Sigmoid colon (tissue), 7 donors: Measurements from ENCODE around the gene ZNF728. TPM values are rescaled to one million over a fixed set of nuclear protein-coding genes. Genes with fewer than 3 reads are reported as not detected.
"Not testable (repeated sequence)": the region's sequence is repeated elsewhere in the genome, so short reads cannot be mapped to it uniquely, and the experiment has no call there.

Experiments
- DNase-seq: peaks from one replicate; pipeline ENCODE4 v3.0.0-alpha.2; 2019
- H3K27ac ChIP-seq, 4 donors: fragments of 200-600 bp; sonication (generic); one replicate each; pipeline ENCODE4 v1.5.1; 2016 to 2019; ENCODE audit warnings: mild to moderate bottlenecking in 1 of 4
- H3K27me3 ChIP-seq, 3 donors: fragments of 200-600 bp; sonication (generic); one replicate each; pipeline ENCODE4 v1.5.1; 2019; ENCODE audit warnings: mild to moderate bottlenecking in 1 of 3
- H3K36me3 ChIP-seq, 4 donors: fragments of 200-600 bp; sonication (generic); one replicate each; pipeline ENCODE4 v1.5.1; 2016 to 2019
- H3K4me1 ChIP-seq, 4 donors: fragments of 200-600 bp; sonication (generic); one replicate each; pipeline ENCODE4 v1.5.1; 2017 to 2019
- H3K4me3 ChIP-seq, 4 donors: fragments of 200-600 bp; sonication (generic); one replicate each; pipeline ENCODE4 v1.5.1; 2017 to 2019; ENCODE audit warnings: mild to moderate bottlenecking in 2 of 4, moderate library complexity in 1 of 4
- H3K9me3 ChIP-seq, 4 donors: fragments of 200-600 bp in 3 of 4; sonication (generic) in 3 of 4; one replicate each; pipeline versions ENCODE4 v1.5.1 to v1.6.1; 2013 to 2019
- EP300 ChIP-seq, 4 donors: sonication (generic); formaldehyde crosslinking; IDR thresholded peaks; one replicate each; pipeline ENCODE4 v1.6.1; 2017; ENCODE audit warnings: antibody characterized with exemption in 4 of 4
- POLR2A ChIP-seq, 2 donors: fragments of 450-650 bp; IDR thresholded peaks; one replicate each; pipeline ENCODE4 v1.6.1; 2016; ENCODE audit warnings: antibody characterized with exemption in 2 of 2, mild to moderate bottlenecking in 2 of 2, moderate library complexity in 2 of 2
- POLR2AphosphoS5 ChIP-seq, 4 donors: sonication (generic); formaldehyde crosslinking; IDR thresholded peaks; one replicate each; pipeline ENCODE4 v1.6.1; 2017; ENCODE audit warnings: antibody characterized with exemption in 4 of 4
- WGBS, 2 donors: extraction: QIAGEN DNeasy Blood & Tissue Kit; methylation state at CpG; one replicate each; pipeline ENCODE4 v1.1.7; 2013; 5-methylcytosine and 5-hydroxymethylcytosine counted together
- intact Hi-C: fragments of 100-400 bp; cut with DNase I; formaldehyde crosslinking; loops from one replicate; pipeline ENCODE4 v1.15.1; 2023
- polyA plus RNA-seq, 3 donors: library from polyadenylated mRNA; stranded (reverse); fragments of 200-250 nt; gene quantifications; one replicate each; pipeline ENCODE4 v1.2.3, GENCODE V29; 2013
- total RNA-seq, 4 donors: library from RNA; depleted of rRNA; stranded (reverse); fragments of >200 nt; gene quantifications; one replicate each; pipeline ENCODE4 v1.1.0, GENCODE V29; 2016
- TF ChIP-seq, protein P1 (sequence below), 4 experiments: fragments of 450-650 bp in 3 of 4; fragments of 200-600 bp in 1 of 4; IDR thresholded peaks; one replicate each; pipeline ENCODE4 v1.5.1; 2016 to 2019; ENCODE audit warnings: antibody characterized with exemption in 4 of 4, mild to moderate bottlenecking in 3 of 4, moderate library complexity in 2 of 4
- donor health status: healthy with polysubstance abuse.
- donor health status: Bipolar disorder and iron deficiency.
- donor health status: healthy.

The ZNF728 gene
- total and polyA plus RNA-seq, 7 donors, result 3.5 to 5.8 (median 4.5) TPM; not detected in 3

DNA sequence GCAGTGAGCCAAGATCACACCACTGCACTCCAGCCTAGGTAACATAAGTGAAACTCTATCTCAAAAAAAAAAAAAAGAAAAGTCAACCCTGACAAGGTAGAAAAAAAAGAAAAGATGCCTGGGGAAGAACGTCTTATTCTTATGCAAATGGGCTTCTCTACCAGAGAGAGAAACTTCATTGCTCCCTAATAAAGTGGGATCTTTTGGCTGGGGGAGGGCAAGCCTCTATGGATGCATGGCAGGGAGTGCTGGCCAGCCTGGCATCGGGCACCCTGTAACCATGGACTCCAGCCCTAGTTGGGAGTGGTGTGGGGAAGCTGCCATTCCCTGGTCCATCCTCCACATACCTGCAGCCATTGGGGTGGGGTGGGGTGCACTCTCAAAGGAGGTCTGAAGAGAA, 30.7 kb upstream of the ZNF728 start:
- TF ChIP-seq EP300 (IDR thresholded peaks at IDR 0.05) (no peak), POLR2AphosphoS5 (IDR thresholded peaks at IDR 0.05) (no peak)
- no peaks in the 10 kb centered on the region for H3K4me1 ChIP-seq
- H3K27me3 ChIP-seq, result no peaks in the 10 kb centered on the region
- no peak overlapping the region for H3K4me3 ChIP-seq
- no peaks in the 10 kb centered on the region for H3K9me3 ChIP-seq
- no peaks in the 10 kb centered on the region for H3K36me3 ChIP-seq
- no peak for DNase-seq
- intact Hi-C loops, result no loop called here
- WGBS, 2 donors, result 64 to 67% methylated on average over 2 of the region's 2 CpGs
- no peak overlapping the region for H3K27ac ChIP-seq

DNA sequence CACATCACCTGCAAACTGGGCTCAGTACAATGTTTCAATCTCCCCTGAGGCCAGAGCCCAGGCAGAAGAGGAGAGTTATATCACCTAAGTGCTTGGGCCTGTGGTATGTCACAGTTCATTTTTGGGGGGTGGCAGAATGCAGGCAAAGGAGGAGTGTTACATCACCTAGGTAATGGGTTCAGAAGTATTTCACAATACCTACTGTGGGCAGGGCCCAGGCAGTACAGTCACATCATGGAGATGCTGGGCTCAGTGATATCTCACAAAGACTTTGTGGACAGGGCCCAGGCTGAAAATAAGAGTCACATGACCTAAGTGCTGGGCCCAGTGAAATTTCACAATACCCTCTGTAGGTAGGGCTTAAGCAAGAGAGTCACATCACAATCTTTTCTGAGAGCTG, 12.7 kb upstream of the ZNF728 start:
- intact Hi-C loops, result no loop called here
- no peak for DNase-seq
- no peaks in the 10 kb centered on the region for H3K27me3 ChIP-seq
- H3K36me3 ChIP-seq, result no peaks in the 10 kb centered on the region
- no peak overlapping the region for H3K4me3 ChIP-seq
- TF ChIP-seq POLR2A (IDR thresholded peaks at IDR 0.05) (no peak), POLR2AphosphoS5 (IDR thresholded peaks at IDR 0.05) (no peak), EP300 (IDR thresholded peaks at IDR 0.05) (no peak)
- TF ChIP-seq, protein P1, sequence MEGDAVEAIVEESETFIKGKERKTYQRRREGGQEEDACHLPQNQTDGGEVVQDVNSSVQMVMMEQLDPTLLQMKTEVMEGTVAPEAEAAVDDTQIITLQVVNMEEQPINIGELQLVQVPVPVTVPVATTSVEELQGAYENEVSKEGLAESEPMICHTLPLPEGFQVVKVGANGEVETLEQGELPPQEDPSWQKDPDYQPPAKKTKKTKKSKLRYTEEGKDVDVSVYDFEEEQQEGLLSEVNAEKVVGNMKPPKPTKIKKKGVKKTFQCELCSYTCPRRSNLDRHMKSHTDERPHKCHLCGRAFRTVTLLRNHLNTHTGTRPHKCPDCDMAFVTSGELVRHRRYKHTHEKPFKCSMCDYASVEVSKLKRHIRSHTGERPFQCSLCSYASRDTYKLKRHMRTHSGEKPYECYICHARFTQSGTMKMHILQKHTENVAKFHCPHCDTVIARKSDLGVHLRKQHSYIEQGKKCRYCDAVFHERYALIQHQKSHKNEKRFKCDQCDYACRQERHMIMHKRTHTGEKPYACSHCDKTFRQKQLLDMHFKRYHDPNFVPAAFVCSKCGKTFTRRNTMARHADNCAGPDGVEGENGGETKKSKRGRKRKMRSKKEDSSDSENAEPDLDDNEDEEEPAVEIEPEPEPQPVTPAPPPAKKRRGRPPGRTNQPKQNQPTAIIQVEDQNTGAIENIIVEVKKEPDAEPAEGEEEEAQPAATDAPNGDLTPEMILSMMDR (IDR thresholded peaks at IDR 0.05), result no peak
- peaks cover 0 to 10% (median 0%) of the 10 kb centered on the region in 4 donors for H3K9me3 ChIP-seq
- no peaks in the 10 kb centered on the region for H3K4me1 ChIP-seq
- no peak overlapping the region for H3K27ac ChIP-seq

DNA sequence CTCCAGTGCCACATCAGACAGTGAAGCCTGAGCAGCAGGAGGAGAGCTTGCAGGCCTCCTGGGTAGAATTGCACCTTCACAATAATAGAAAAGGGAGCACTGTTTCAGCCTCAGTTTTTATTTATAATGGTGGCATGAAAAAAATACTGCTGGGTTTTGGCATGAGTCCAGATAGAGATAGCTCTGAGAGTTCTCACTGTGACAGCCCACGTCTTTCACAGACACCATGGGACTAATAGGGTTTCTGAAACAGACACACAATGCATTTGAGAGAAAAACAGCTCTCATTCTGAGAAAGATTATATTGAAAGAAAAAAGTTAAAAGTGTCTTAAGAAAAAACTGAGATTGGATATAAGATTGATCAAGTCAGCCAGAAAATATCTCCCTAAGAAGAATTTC, 8.0 kb downstream of the ZNF728 start:
- DNase-seq, intact Hi-C loops, H3K4me3 ChIP-seq, H3K9me3 ChIP-seq, H3K36me3 ChIP-seq, H3K27ac ChIP-seq, H3K4me1 ChIP-seq, H3K27me3 ChIP-seq: not testable (repeated sequence)
- 37 to 62% methylated on average over 1 of the region's 1 CpG for WGBS, 2 donors

DNA sequence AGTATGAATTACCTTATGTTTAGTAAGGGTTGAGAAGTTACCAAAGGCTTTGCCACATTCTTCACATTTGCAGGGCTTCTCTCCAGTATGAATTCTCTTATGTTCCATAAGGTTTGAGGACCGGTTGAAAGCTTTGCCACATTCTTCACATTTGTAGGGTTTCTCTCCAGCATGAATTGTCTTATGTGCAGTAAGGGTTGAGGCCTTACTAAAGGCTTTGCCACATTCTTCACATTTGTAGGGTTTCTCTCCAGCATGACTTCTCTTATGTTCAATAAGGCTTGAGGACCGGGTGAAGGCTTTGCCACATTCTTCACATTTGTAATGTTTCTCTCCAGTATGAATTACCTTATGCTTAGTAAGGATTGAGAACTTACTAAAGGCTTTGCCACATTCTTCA, 26.7 kb downstream of the ZNF728 start:
- no peak for DNase-seq
- Histone ChIP-seq H3K27me3 (no peaks in the 10 kb centered on the region), H3K4me3 (no peak overlapping the region), H3K4me1 (no peaks in the 10 kb centered on the region), H3K27ac (no peak overlapping the region), H3K9me3 (peaks cover 25 to 78% (median 56%) of the 10 kb centered on the region in 4 donors), H3K36me3 (peaks cover 8 to 46% (median 21%) of the 10 kb centered on the region in 4 donors)
- intact Hi-C loops, result no loop called here
- TF ChIP-seq POLR2AphosphoS5 (IDR thresholded peaks at IDR 0.05), result no peak
- no peak for TF ChIP-seq POLR2A (IDR thresholded peaks at IDR 0.05)
- TF ChIP-seq, protein P1 (IDR thresholded peaks at IDR 0.05), result no peak
- no peak for TF ChIP-seq EP300 (IDR thresholded peaks at IDR 0.05)
- WGBS, 2 donors, result 93 to 94% methylated on average over 2 of the region's 2 CpGs

DNA sequence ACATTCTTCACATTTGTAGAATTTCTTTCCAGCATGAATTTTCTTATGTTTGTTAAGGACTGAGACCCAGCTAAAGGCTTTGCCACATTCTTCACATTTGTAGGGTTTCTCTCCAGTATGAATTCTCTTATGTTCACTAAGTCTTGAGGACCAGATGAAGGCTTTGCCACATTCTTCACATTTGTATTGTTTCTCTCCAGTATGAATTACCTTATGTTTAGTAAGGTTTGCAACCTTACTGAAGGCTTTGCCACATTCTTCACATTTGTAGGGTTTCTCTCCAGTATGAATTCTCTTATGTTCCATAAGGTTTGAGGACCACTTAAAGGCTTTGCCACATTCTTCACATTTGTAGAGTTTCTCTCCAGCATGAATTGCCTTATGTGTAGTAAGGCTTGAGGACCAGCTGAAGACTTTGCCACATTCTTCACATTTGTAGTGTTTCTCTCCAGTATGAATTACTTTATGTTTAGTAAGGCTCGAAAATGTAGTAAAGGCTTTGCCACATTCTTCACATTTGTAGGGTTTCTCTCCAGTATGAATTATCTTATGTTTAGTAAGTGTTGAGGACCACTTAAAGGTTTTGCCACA, 27.3 kb downstream of the ZNF728 start:
- H3K27ac ChIP-seq, H3K4me1 ChIP-seq, intact Hi-C loops, DNase-seq, H3K27me3 ChIP-seq, H3K4me3 ChIP-seq: not testable (repeated sequence)
- WGBS, 2 donors, result 69 to 89% methylated on average over 1 of the region's 1 CpG
- H3K36me3 ChIP-seq, result peaks cover 8 to 48% (median 21%) of the 10 kb centered on the region in 4 donors
- H3K9me3 ChIP-seq, result peaks cover 23 to 73% (median 54%) of the 10 kb centered on the region in 4 donors

DNA sequence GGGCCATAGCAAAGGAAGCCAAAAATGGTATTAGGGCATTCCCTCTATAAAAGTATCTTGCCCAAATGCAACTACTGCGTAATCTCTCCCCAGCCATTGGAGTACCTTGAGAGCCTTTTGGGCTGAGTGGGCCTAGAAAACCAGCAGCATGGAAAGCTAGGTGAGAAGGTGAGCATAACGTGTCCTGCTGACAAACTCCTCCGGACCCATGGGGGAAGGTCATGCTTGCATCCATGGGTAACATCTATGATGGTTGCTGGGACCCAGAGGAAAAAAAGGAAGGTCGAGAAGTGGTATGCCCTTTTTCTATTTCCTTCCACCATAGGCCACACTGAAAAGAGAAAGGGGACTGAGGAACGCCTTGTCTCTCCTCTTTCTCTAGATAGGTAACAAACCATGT, 57.4 kb downstream of the ZNF728 start:
- no peaks in the 10 kb centered on the region for H3K36me3 ChIP-seq
- WGBS, 2 donors, result 61% methylated on average over 5 of the region's 5 CpGs
- no peaks in the 10 kb centered on the region for H3K4me1 ChIP-seq
- peaks cover 3 to 27% (median 19%) of the 10 kb centered on the region in 4 donors for H3K9me3 ChIP-seq
- no peak for DNase-seq
- no peak overlapping the region for H3K27ac ChIP-seq
- TF ChIP-seq, protein P1 (IDR thresholded peaks at IDR 0.05), result no peak
- TF ChIP-seq EP300 (IDR thresholded peaks at IDR 0.05) (no peak), POLR2AphosphoS5 (IDR thresholded peaks at IDR 0.05) (no peak), POLR2A (IDR thresholded peaks at IDR 0.05) (no peak)
- H3K4me3 ChIP-seq, result no peak overlapping the region
- H3K27me3 ChIP-seq, result no peaks in the 10 kb centered on the region
- intact Hi-C loops, result no loop called here
